HG03558 (cell line): ENCODE data around the gene CDHR3.
"Not testable (repeated sequence)": the region's sequence is repeated elsewhere in the genome, so short reads cannot be mapped to it uniquely, and the experiment has no call there.

ENCODE experiments used
- ATAC-seq: cut with Tn5 transposase; IDR thresholded peaks from one replicate; pipeline ENCODE4 v1.9.1; 2021; ENCODE audit warnings: moderate number of reproducible peaks; ENCODE audit not compliant: unreplicated experiment; ENCODE audit errors: extremely low read depth

Gene CDHR3

DNA sequence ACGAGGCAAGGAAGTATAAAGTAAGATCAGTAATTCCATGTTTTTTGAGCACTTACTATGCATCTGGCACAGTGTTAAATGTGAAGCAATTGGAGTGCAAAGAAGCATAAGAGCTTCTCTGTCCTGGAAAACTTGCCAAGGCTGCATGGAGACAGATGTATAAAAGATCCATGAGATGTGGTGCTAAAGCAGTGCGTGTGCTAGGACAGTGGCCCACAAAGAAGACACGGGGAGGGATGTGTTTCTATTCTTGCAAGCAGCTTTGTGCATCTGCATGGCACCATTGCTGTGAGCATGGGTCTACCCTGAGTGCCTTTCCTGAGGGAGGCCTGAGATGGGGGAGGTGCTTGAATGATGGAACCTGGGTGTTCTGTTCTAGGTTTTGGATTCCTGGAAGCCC, 5.1 kb upstream of the CDHR3 start:
- ATAC-seq = no peak

DNA sequence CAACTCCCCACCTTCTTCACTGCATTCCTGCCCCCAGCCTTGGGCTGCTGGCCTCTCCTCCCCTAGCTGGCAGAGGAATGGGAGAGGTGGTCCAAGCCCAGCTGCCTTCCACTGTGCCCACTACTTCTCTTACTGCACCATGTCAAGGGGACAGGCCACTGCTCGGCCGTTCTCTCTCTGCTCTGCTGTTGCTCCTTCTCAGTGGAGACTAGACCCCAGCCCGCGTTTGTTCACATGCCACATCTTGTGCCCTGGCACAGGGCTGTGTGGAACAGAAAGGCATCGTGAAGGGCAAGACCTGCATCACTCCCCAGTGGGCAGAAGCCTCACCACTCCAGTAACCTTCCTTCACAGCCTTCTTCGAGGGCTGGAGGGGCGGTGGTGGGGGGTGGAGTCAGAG, 711 bp upstream of the CDHR3 start:
- ATAC-seq = no peak

DNA sequence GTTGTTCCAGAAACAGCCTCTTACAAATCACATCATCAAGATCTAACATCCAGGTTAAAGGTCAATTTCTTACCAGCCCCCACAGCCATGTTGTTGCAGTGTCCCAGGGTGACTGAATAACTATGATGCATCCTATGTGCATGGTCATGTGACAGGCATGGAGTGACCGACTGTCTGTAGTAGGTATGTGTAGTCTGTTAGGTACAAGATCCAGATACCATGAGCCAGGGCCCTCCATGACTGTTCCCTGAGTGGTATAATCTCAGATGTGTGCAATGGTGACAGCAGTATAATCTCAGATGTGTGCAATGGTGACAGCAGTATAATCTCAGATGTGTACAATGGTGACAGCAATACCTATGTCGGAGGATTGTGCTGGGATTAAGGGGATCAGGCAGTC, 8.8 kb downstream of the CDHR3 start:
- no peak for ATAC-seq

DNA sequence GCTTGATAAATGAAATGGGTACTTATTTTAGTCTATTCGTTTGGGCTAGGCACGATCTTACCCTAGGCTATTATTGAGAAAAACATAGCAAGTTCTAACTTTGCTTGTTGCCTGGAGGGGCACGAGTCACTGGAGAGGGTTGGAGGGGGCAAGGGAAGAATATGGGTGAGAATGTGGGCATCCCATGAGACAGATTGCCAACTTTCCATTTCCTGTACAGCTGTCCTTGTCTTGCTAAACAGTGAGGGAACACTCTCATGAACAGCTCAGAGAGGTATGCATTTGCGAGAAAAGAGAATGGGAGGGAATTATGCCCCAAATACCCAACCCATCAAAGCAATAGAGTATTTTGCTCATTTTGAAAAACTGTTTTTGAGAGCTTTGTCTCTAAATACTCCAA, 9.2 kb downstream of the CDHR3 start:
- no peak for ATAC-seq

DNA sequence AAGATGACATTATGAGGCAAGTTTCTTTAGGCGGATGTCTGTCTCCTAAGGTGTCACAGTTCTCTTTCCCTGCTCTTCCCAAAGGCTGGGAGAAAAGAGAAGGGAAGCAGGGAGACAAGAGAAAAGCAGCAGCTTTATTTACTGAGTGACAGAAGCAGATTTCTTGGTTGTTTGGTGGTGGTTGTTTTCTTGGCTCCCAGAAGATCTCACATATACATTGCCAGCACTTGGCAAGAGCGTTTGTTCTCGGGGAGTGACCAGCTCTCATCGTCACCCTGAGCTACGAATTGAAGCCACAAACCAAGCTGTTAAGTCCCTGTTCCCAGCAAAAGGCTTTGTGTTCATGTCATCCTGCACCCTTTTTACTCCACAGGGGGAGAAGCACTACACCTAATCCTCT, 11.4 kb downstream of the CDHR3 start:
- ATAC-seq = no peak

DNA sequence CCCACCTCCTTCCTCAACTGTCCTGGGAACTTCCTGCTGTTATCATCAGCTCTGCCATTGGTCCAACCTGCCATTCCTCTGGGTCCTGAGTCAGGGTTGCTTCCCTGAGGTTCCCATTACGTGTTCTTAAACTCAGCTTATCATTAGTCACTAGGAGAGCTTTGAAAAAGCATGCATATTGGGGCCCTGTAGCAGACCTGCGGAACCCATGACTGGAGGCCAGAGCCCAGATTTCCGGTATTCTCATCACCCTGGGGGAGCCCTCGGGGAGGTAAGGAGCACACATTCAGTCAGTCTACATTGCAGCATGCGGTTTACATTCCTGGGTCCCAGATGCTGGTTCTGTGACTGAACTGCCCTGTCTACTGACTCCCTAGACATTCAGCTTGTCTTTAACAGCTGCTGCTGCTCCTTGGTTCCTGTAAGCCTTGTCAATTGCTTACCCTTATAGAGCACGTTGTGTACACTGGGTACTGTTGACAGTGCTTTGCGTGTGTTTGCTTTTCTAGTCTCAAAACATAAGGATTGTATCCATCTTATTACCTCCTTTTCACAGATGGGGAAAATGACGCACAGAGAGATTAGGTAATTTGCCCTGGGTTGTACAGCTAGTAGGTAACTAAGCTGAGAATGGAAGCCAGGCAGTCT, 12.8 kb downstream of the CDHR3 start:
- no peak for ATAC-seq

DNA sequence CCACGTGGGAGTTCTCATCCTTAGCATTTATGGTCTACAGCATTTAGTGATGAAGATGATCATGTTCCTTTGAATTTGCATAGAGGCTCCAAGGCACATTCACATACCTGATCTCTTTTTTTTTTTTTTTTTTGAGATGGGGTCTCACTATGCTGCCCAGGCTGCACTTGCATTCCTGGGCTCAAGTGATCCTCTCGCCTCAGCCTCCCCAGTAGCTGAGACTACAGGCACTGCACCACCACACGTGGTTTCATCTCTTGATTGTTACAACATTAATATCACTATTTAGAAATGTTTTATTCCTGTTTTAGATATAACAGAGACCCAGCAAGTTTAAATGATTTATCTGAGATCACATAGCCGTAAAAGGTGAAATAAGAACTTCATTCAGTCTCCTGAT, 13.8 kb downstream of the CDHR3 start:
- ATAC-seq = no peak

DNA sequence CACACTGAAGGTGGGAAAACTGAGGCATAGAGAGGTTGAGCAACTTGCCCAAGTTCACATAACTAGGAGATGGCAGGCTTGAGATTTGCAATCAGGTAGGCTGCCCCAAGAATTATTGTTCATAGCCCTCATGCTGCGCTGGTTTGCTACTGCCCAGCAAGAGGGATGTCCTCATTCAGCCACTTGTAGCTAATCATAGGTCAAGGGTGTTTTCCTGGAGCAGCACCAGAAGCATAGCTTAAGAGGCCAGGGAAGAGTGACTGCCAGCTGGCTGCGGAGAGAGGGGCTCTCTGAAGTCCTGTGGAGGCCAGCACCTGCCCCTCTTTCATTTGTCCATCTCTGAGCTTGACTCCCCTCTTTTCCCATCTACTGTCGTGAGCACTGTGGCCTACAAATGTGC, 15.0 kb downstream of the CDHR3 start:
- ATAC-seq = no peak

DNA sequence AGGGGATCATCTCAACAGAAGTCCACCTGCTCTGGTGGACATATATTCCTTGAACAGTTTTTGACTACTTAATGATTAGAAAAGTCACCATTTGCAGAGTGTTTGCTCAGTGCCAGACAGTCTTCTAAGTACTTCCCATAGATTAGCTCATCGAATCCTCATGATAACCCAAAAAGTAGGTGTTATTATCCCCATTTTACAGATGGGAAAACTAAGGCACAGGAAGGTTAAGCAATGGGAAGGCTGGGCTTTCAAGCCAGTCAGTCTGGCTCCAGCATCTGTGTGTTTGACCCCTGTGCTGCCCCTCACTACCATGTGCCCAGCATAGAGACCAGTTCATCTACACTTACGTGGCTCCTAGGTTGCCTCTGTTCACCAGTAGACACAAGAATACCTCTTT, 15.9 kb downstream of the CDHR3 start:
- ATAC-seq = no peak

DNA sequence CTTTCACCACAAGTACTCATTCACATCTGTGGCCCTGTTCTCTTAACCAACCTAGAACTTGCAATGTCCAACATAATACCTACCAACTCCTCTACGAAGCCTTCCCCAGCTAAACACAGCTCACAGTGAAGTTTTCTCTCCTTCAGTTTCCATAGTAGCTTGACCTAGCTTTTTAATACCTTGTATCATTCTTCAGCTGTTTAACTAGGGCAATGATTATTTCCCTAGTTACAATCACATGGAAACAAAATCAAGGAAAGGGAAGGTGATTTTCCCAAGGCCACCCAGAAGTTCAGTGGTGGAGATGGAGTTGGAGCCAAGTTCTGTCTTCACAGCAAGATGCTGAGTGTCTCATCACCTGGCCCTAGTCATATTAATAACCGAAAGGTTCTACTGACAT, 16.3 kb downstream of the CDHR3 start:
- no peak for ATAC-seq

DNA sequence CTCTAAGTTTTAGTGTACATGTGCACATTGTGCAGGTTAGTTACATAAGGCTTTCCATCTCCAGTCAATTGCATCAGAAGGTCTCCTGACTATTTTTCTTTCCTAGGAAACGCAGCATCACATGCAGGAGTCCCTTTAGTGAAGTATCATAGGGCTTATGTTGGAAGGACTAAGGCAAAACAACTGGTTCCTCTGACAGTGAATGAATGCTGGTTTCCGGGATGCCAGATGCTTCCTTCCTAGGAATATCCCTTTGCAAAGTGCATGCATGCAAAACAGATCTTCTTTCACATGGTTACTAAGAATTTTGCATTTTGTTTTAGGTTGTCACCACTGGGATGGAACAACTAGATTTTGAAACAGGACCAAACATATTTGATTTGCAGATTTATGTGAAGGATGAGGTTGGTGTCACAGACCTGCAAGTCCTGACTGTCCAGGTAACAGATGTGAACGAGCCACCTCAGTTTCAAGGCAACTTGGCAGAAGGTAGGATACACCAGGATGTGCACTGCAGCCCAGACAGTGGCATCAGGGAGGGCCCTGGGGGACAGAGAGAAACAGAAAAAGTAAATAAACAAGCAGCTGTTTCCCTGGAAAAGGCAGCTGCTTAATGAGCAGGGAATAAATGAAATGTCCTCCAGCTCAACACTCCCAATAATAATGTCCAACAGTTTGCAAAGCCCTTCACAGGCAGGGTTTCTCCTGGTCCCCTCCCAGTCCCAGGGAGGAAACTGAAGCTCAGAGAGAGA, 17.8 kb downstream of the CDHR3 start:
- ATAC-seq = no peak

DNA sequence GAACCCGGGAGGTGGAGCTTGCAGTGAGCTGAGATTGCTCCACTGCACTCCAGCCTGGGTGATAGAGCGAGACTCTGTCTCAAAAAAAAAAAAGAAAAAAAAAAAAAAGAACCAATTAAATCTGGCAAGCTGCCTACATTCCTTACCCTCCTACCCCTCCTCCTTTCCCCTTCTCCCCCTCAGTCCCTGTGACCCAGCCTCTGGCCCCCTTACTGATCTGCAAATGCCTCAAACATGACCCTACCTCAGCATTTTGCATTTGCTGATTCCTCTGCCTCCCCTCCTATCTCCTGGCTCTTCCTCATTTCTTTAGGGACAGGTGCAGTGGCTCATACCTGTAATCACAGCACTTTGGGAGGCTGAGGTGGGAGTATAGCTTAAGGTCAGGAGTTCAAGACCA, 19.3 kb downstream of the CDHR3 start:
- ATAC-seq = no peak

DNA sequence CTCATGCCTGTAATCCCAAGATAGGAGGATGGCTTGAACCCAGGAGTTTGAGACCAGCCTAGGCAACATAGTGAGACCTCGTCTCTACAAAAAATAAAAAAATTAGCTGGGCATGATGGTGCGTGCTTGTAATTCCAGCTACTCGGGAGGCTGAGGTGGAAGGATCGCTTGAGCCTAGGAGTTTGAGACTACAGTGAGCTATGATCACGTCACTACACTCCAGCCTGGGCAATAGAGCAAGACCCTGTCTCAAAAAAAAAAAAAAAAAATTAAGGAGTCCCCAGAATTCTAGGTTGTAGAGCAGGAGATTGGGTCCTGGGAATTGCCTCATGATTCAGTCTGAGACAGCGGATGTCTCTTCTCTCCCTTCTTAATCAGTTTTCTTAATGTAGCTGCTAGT, 21.7 kb downstream of the CDHR3 start:
- not testable (repeated sequence) for ATAC-seq

DNA sequence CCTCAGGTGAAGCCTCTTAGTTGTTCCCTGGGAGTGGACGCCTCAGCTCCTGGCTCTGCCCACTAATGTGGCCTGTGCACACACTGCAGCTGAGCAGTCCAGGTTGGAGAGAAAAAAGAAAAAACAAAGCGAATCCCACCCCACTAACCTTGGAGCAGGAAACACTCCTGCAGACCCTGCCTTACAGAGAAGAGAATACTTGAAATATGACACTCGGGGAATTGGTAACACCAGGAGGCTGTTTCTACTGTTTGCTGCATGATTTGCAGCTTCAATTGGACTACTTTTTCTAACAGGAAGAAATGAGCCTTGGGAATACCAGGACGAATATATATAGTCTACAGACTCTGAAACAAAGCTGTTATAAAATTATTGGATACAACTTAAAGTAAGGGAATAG, 22.2 kb downstream of the CDHR3 start:
- no peak for ATAC-seq

DNA sequence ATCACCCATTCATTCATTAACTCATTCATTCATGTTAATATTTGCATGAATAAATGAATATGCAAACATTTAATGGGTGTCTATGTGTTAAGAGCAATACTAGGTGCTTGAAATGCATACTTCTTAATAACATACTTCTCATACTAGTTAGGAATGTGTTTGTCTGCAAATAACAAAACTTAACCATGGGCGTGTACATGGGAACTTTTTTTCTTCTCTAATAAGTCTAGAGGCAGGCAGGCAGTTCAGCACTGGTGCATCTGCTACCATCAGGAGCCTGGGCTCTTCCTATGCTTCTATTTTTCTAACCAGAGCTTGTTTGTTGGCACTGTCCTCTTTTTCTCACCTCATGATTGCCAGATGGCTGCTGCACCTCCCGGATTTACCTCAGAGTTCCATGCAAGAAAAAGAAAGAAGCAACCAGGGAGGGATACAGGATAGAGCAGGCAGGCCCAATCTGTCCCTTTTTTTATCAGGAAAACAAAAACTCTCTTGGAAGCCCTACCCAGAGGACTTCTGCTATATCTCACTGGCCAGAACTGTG, 22.7 kb downstream of the CDHR3 start:
- ATAC-seq = no peak

DNA sequence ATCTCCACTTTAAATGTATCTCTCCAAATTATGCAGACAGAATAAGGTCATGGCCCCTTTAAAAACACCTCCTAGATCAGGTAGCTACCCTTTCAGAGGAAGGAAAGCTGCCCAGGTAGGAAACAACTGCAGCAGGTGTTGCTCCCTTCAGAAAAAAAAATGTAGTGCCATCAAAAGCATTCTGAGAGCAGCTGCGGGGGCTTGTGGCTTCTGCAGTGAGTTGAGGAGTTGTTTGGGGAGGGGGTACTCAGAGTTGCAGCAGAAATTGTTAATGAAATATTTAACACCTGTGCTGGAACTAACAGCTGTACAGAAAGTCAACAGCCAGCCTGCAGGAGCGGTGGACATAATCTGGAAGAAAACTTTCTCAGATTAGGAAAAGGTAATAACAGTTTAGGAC, 24.0 kb downstream of the CDHR3 start:
- no peak for ATAC-seq

DNA sequence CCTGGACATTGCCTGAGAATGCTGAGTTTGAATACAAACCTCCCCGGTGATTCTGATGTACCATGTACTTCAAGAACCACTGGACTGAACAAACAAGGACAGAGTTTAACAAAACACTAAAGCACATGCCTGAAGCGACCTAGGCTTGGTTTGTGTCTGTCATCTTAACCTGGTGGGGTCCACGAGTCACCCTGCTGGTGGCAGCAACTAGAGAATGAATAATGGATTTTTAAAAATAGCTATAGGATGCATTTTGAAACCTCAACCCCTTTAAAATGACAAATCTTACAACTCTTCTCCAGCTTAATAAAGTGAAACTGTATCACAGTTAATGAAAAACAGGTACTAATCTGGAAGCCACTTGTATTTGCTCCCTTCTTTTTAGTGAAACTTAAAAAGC, 25.2 kb downstream of the CDHR3 start:
- ATAC-seq = no peak

DNA sequence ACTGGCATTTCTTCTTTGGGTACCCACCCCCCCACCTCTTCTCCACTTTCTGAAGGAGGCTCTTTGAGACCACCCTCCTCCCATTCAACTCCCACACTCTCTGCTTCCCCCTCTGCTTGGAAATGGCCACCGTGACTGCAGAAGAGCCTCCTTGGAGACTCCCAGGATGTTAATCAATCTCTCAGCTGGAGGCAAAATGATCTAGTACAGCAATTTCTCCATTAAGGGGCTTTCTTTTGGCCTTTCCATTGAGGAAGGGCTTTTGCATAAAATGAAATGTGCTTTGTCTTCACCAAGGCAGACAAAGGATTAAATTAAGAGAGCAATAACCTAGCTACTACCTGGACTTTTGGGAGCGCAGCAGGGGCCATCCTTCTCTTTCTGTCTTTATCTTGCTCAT, 26.1 kb downstream of the CDHR3 start:
- ATAC-seq = no peak

DNA sequence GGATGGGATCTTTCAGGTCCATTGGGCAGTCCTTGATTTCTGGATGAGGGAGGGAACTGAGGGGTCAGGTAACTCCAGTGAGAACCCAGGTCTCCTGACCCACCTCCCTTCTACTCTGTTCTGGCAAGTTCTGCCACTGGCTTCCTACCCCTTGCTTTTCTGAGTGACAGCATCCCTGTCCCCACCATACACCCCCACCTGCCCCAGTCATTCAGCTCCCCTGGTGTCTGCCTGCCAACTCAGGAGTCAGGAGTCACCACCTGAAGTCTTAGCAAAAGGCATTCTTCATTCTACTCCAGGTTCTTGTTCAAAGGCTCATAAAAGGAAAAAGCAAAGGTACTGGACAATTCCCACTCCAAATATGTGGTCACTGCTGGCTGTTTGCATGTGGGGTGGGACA, 26.6 kb downstream of the CDHR3 start:
- ATAC-seq = no peak

DNA sequence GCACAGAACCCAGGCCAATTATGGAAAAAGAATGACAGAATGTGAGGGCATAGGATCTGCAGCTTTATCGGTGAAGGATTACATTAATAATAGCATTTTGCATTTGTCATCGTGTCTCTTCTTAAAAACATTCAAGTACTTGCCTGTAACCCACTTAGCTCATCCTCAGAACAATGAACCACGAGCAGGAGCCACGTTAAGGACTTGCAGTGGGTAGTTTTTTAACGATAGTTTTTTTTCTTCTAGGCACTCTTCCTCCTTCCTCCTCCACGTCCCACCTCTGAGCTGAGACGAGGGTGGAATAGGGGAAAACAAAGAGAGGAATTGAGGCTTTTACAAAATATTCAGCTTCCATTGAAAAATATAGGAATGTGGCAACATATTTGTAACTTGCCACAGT, 27.1 kb downstream of the CDHR3 start:
- ATAC-seq = no peak

DNA sequence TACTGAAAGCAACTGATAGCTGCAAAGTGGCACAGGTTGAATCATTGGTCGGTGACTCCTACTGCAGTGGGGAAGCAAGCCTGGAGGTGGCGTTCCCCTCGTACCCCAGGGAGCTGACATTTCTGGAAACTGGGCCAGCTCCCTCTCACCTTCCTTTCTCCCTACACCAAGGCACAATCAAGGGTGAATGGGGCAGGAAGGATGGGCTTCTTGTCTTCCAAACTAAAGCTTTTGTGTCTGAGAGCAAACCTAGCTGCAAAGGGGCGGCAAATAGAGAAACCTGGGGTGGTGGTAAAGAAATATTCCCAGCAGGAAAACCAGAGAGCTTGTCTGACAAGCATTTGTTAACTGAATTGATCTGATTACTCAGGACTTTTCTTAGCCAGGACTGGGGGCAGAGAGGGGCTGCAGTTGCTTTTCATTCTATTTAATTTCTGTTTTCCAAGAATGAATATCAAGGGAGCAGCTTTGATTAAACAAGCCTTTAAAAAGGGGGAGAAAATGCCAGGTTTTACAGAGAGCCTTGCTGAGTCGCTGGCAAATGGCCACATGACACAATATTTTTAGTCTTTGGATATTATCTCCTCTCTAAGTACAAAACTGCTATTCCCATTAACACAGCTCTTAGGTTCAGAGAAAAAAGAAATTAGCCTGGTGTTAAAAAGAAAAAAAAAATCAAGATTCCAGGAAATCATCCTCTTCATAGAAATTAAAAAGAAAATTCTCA, 27.8 kb downstream of the CDHR3 start:
- no peak for ATAC-seq
